HL-60 (cell line): ENCODE measurements around the gene PCDH8.
"Not testable (repeated sequence)": the region's sequence is repeated elsewhere in the genome, so short reads cannot be mapped to it uniquely, and the experiment has no call there.

Experiments used
- DNase-seq, 2 experiments: peaks; one replicate each; pipeline ENCODE4 v3.0.0-alpha.2; 2010 to 2020; ENCODE audit warnings: low read depth in 1 of 2, low spot score in 1 of 2
- H3K27ac ChIP-seq: fragments of 250-450 bp; sonication (Bioruptor Pico); replicated peaks from 2 replicates; pipeline ENCODE4 v1.5.1; 2020; ENCODE audit warnings: mild to moderate bottlenecking, moderate library complexity
- H3K27me3 ChIP-seq: fragments of 250-450 bp; sonication (Bioruptor Pico); 2 replicates; pipeline ENCODE4 v1.5.1; 2021; ENCODE audit warnings: mild to moderate bottlenecking, moderate library complexity; ENCODE audit not compliant: insufficient read depth, poor library complexity, severe bottlenecking
- H3K4me3 ChIP-seq: replicated peaks from 2 replicates; pipeline ENCODE4 v1.5.1; 2011; ENCODE audit warnings: mild to moderate bottlenecking, control low read depth, low read length; ENCODE audit not compliant: insufficient read depth
- CTCF ChIP-seq: IDR thresholded peaks from one replicate; pipeline ENCODE4 v1.5.1; 2011; ENCODE audit warnings: low read length, control low read depth, inconsistent platforms; ENCODE audit not compliant: insufficient read depth
- GABPA ChIP-seq: IDR thresholded peaks from 2 replicates; pipeline ENCODE4 v1.6.1; 2012; ENCODE audit warnings: low read depth
- POLR2AphosphoS5 ChIP-seq: IDR thresholded peaks from 2 replicates; pipeline ENCODE4 v1.6.1; 2012; ENCODE audit warnings: low read depth
- REST ChIP-seq: IDR thresholded peaks from 2 replicates; pipeline ENCODE4 v1.6.1; 2012; ENCODE audit warnings: low read depth; ENCODE audit not compliant: insufficient replicate concordance
- SPI1 ChIP-seq: IDR thresholded peaks from 2 replicates; pipeline ENCODE4 v1.6.1; 2012; ENCODE audit warnings: low read depth, mild to moderate bottlenecking, borderline replicate concordance

The PCDH8 gene

DNA sequence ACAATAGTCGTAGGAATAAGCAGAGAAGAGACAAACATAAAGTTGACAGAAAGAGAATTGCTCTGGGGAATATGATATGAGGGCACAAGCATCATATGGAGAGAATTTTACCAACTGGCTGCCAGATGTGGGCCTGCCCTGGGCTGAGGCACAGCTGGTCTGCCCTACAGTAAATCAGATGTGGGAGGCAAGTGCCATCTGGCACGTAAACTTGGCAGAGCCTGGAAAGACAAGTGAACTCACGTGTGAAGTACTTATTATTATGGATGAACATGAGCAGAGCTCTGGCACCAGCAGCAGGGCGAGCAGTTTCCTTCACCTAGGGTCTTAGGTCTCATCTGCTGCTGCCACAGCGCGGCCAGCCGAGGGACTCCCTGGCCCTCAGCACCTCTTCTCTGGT lies 20.6 kb downstream of the PCDH8 start:
- H3K4me3 ChIP-seq: no peak overlapping the region
- no peak for DNase-seq
- TF ChIP-seq CTCF: no peak
- no peak for TF ChIP-seq POLR2AphosphoS5
- TF ChIP-seq GABPA: no peak
- no peak for TF ChIP-seq REST
- TF ChIP-seq SPI1: no peak
- peaks cover 2% of the 10 kb centered on the region for H3K27me3 ChIP-seq
- H3K27ac ChIP-seq: peak overlapping the region; percentile 14; the same call in 1 of the 2 replicates

- not testable (repeated sequence) for H3K4me3 ChIP-seq, H3K27ac ChIP-seq, DNase-seq, H3K27me3 ChIP-seq
Observed at GRCh38 chr13:52817886-52818285, 30.6 kb downstream of the PCDH8 start.

DNA sequence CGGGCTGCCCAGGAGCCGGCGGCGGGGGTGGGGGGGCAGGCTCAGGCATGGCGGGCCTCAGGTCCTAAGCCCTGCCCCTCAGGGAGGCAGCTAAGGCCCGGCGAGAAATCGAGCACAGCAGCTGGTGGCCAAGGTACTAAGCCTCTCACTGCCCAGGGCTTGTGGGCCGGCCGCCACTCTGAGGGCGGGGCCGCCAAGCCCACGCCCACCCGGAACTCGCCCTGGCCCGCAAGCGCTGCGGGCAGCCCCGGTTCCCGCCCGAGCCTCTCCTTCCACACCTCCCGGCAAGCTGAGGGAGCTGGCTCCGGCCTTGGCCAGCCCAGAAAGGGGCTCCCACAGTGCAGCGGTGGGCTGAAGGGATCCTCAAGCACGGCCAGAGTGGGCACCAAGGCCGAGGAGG lies 33.1 kb downstream of the PCDH8 start:
- no peak for TF ChIP-seq REST
- no peak for TF ChIP-seq SPI1
- TF ChIP-seq GABPA: no peak
- TF ChIP-seq POLR2AphosphoS5: no peak
- no peak for TF ChIP-seq CTCF
- H3K4me3 ChIP-seq: no peak overlapping the region
- no peaks in the 10 kb centered on the region for H3K27me3 ChIP-seq
- no peak for DNase-seq
- no peak overlapping the region for H3K27ac ChIP-seq

DNA sequence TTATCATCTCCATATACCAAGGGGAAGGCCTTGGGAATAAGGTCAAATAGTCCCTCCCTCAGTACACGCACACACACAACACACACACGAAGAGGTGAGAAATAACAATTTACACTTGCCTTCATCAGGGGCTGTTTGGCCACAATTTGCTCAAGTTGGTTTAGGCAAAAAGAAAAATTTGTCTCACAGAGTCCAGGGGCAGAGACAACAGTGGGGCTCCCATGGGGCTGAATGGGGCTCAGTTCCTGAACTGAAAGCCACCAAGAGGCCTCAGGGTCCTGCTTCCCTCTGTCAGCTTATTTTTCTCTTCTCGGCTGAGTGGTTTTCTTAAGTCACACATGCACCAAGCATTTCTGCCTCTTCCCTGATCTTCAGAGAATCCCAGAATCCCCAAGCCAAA lies 35.5 kb downstream of the PCDH8 start:
- Histone ChIP-seq H3K27ac (no peak overlapping the region), H3K4me3 (no peak overlapping the region)
- no peak for DNase-seq

More for the DNA sequence above, 35.5 kb downstream of the PCDH8 start:
- TF ChIP-seq REST (no peak), POLR2AphosphoS5 (no peak), CTCF (no peak), GABPA (no peak), SPI1 (no peak)
- H3K27me3 ChIP-seq: no peaks in the 10 kb centered on the region
